Measurements from ENCODE around the gene PNPLA1. TPM values are rescaled to one million over a fixed set of nuclear protein-coding genes. Genes with fewer than 3 reads are reported as not detected.

The PNPLA1 gene
- polyA plus RNA-seq, 4 donors: 0.11 to 2.7 (median 2.4) TPM

DNA sequence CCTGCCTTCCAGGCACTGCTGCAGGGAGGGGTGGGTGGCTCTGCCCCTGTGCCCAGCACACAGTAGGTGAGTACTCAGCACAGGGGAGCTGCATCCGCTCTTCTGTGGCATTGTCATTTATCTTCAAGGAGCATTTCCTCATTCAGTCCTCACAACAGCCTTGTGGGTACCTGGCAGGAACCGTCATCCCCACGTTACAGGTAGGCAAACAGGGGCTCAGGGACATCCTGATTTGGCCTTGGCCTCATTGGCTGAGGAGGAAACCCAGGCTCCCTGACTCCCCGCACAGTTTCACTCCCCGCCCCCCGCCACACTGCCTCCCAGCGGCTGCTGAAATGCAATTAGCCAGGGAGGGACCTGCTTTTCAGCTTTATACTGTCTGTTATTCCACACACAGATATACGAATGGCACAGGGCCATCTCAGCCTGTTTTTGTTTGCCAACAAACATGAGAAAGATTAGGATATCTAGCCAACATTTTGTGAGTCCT lies 24.2 kb upstream of the PNPLA1 start:
- no peak for DNase-seq (ENCODE audit: low read depth in 4 of 4, low spot score in 3 of 4)

- DNase-seq (ENCODE audit: low read depth in 4 of 4, low spot score in 3 of 4): no peak
Observed at GRCh38 chr6:36246506-36247268, 23.2 kb upstream of the PNPLA1 start.

DNA sequence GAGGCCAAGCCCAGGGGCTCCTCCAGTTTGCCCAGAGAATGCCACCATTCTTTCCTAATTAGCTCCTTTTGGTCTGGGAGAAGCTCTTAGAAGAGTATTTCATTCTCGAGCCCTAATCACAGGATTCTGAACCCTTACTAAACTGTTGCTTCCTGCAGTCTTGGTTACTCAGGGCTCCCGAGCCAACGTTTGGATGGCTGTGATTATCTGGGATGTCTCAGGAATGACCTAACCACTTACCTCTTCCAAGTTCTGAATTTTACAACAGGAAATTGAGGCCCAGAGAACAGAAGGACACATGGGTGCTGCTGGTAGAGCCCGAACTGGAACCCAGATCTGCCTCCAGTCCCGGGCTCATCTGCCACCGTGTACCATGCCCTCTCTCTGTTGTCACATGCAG lies 22.2 kb upstream of the PNPLA1 start:
- no peak for DNase-seq (ENCODE audit: low read depth in 4 of 4, low spot score in 3 of 4)

DNA sequence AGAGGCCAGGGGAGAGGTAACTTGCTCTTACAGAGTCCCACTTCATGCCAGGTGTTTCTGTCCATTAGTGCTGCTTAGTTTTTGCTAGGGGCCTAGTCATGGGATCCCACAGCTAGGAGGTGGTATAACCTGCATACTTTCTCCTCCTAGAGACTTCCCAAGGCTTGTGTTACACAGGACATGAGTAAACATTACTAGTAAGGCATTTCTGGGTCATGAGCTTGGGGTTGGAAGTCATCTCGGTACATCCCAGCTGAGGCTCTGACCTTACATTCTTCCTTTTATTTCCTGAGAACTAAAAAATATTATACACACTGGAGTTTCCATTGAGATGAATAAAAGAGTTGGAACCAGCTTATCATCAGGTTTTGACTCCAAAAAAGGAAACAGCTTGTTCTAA lies 20.9 kb upstream of the PNPLA1 start:
- DNase-seq (ENCODE audit: low read depth in 4 of 4, low spot score in 3 of 4): no peak

DNA sequence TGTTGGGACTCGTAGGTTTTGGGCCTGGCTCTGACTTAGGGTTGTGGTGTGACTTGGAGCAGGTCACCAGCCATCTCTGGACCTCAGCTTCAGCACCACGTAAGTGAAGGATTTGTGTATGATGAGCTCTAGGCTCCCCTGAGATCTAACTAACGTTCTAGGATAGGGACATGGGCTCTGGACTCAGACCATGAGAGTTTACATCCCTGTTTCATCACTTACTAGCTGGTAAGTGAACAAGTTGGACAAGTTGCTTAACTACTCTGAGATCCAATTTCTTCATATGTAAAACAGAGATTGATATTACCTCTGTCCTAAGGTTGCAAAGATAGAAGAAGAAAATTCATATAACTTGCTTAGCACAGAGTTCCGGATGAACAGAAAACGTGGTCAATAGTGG lies 20.3 kb upstream of the PNPLA1 start:
- no peak for DNase-seq (ENCODE audit: low read depth in 4 of 4, low spot score in 3 of 4)

- DNase-seq (ENCODE audit: low read depth in 4 of 4, low spot score in 3 of 4): no peak
Observed at GRCh38 chr6:36252005-36252404, 17.9 kb upstream of the PNPLA1 start.

- DNase-seq (ENCODE audit: low read depth in 4 of 4, low spot score in 3 of 4): no peak
Observed at GRCh38 chr6:36263390-36264000, 6.4 kb upstream of the PNPLA1 start.

- no peak for DNase-seq (ENCODE audit: low read depth in 4 of 4, low spot score in 3 of 4)
Observed at GRCh38 chr6:36265744-36266143, 4.1 kb upstream of the PNPLA1 start.

GRCh38 chr6:36266913-36267644 lies 2.8 kb upstream of the PNPLA1 start:
- no peak for DNase-seq (ENCODE audit: low read depth in 4 of 4, low spot score in 3 of 4)

GRCh38 chr6:36267731-36268477 lies 2.0 kb upstream of the PNPLA1 start:
- DNase-seq (ENCODE audit: low read depth in 4 of 4, low spot score in 3 of 4): no peak

DNA sequence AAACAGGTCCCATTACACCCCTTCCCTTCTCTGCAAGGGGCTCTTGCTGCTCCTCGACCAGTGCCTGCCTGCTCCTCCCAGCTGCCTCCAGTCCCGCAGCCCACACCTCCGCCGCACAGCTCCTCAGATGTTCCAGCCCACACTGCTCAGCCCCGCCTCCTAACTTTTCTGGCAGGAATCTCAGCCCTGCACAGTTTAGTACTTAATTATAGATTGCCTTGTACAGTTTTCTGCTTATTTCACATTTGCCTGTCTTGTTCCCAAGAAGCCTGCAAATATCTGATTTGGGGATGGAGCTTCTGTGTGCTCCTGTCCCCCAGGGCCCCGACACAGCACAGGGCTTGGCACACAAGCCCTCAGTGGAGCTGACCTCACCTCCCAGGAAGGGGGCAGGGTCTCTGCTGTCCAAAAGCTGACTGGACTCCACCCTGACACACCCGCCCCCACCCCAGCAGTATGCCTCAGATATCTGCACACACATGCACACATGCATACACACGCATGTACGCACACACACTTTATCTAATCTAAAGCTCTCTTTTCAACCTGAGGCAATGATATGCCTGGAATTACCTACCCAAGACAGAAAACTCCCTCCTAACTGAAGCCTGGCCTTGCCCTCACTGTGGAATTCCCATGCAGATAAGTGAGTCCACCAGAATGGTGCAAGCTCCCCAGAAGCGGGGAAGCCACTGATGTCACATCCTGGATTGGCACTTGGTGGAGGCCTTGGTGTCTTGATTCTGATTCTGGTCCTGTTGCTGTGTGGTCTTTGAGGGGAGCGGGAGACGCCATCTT lies 1.2 kb upstream of the PNPLA1 start:
- DNase-seq (ENCODE audit: low read depth in 4 of 4, low spot score in 3 of 4): no peak

DNA sequence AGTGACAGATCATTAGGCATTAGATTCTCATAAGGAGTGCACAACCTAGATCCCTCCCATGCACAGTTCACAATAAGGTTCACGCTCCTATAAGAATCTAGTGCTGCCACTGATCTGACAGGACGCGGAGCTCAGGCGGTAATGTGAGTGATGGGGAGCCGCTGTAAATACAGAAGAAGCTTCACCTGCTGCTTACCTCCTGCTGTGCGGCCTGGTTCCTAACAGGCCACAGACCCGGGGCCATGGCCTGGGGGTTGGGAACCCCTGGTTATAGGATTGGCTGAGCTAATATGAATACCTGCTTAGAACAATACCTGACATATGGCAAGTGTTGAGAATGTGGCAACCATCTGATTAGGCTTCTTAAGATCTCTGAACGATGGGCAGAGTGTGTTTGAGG lies 2.4 kb downstream of the PNPLA1 start:
- DNase-seq (ENCODE audit: low read depth in 4 of 4, low spot score in 3 of 4): no peak

- no peak for DNase-seq (ENCODE audit: low read depth in 4 of 4, low spot score in 3 of 4)
Observed at GRCh38 chr6:36273067-36273466, 3.2 kb downstream of the PNPLA1 start.

GRCh38 chr6:36273802-36274514 lies 4.1 kb downstream of the PNPLA1 start:
- DNase-seq (ENCODE audit: low read depth in 4 of 4, low spot score in 3 of 4): no peak

- no peak for DNase-seq (ENCODE audit: low read depth in 4 of 4, low spot score in 3 of 4)
Observed at GRCh38 chr6:36276581-36277536, 7.0 kb downstream of the PNPLA1 start.

- DNase-seq (ENCODE audit: low read depth in 4 of 4, low spot score in 3 of 4): no peak
Observed at GRCh38 chr6:36277946-36278470, 8.1 kb downstream of the PNPLA1 start.

- no peak for DNase-seq (ENCODE audit: low read depth in 4 of 4, low spot score in 3 of 4)
Observed at GRCh38 chr6:36280467-36280866, 10.6 kb downstream of the PNPLA1 start.

DNA sequence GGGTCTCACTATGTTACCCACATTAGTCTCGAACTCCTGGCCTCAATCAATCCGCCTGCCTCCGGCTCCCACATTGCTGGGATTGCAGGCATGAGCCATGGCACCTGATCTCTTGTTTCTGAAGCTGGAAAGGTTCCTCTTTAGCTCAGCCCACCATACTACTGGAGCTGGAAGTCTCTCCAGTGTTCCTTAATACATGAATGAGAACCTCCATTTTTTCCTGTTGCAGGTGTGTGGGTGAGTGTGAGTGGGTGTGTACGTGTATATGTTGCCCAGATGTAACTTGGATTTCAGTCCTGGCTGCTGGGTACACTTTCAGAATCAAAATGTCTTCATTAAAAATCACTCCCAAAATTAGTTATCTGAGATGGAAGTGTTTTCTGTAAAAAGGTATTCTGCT lies 11.1 kb downstream of the PNPLA1 start:
- no peak for DNase-seq (ENCODE audit: low read depth in 4 of 4, low spot score in 3 of 4)
